DND-41 (cell line): Measurements from ENCODE around the gene ABAT.
A peak's percentile ranks its signal among the peaks of the same experiment; 100 is the strongest.

ENCODE experiments used
- ATAC-seq: fragments of 200-7000 bp; cut with Tn5 transposase; 3 replicates; pipeline ENCODE4 v1.9.1; 2021; ENCODE audit warnings: low read depth; ENCODE audit not compliant: insufficient read depth
- DNase-seq: peaks from one replicate; pipeline ENCODE4 v3.0.0-alpha.2; 2020
- H2AFZ ChIP-seq: 2 replicates; pipeline ENCODE4 v1.6.0; 2012; ENCODE audit warnings: low read depth, low read length
- H3K27ac ChIP-seq: 2 replicates; pipeline ENCODE4 v1.5.1; 2012; ENCODE audit warnings: low read length, inconsistent platforms
- H3K27me3 ChIP-seq: fragments of 200-600 bp; sonication (generic); 2 replicates; pipeline ENCODE4 v1.6.0; 2012; ENCODE audit warnings: low read length, mild to moderate bottlenecking, inconsistent platforms; ENCODE audit not compliant: insufficient read depth, poor library complexity
- H3K36me3 ChIP-seq: 2 replicates; pipeline ENCODE4 v1.5.1; 2012; ENCODE audit warnings: low read length, inconsistent platforms; ENCODE audit not compliant: insufficient read depth
- H3K4me1 ChIP-seq: 2 replicates; pipeline ENCODE4 v1.5.1; 2012; ENCODE audit warnings: mild to moderate bottlenecking, low read length; ENCODE audit not compliant: insufficient read depth
- H3K4me2 ChIP-seq: 2 replicates; pipeline ENCODE4 v1.6.0; 2012; ENCODE audit warnings: mild to moderate bottlenecking, moderate library complexity, low read length, inconsistent platforms; ENCODE audit not compliant: insufficient read depth
- H3K4me3 ChIP-seq, 2 experiments: fragments of 200-600 bp in 1 of 2; shearing (Covaris generic) in 1 of 2; 2 replicates each; pipeline ENCODE4 v1.5.1; 2012 to 2016; ENCODE audit warnings: inconsistent platforms in 2 of 2, low read length in 2 of 2, mild to moderate bottlenecking in 2 of 2, low read depth in 1 of 2, moderate library complexity in 1 of 2
- H3K79me2 ChIP-seq: 2 replicates; pipeline ENCODE4 v1.6.0; 2012; ENCODE audit warnings: low read length, inconsistent platforms; ENCODE audit not compliant: insufficient read depth
- H3K9ac ChIP-seq: 2 replicates; pipeline ENCODE4 v1.6.0; 2012; ENCODE audit warnings: low read depth, mild to moderate bottlenecking, inconsistent platforms, low read length, moderate library complexity
- H3K9me3 ChIP-seq: 2 replicates; pipeline ENCODE4 v1.5.1; 2012; ENCODE audit warnings: low read length, moderate library complexity, mild to moderate bottlenecking, inconsistent platforms; ENCODE audit not compliant: insufficient read depth, severe bottlenecking
- H4K20me1 ChIP-seq: 2 replicates; pipeline ENCODE4 v1.6.0; 2012; ENCODE audit warnings: low read length; ENCODE audit not compliant: insufficient read depth
- EZH2 ChIP-seq: IDR thresholded peaks from 3 replicates; pipeline ENCODE4 v1.6.1; 2012; ENCODE audit warnings: borderline replicate concordance, low read depth, mild to moderate bottlenecking, moderate library complexity, low read length, inconsistent platforms; ENCODE audit not compliant: severe bottlenecking
- TF ChIP-seq, protein P1 (sequence below): IDR thresholded peaks from 2 replicates; pipeline ENCODE4 v1.5.1; 2012; ENCODE audit warnings: borderline replicate concordance, low read length, moderate library complexity, mild to moderate bottlenecking; ENCODE audit not compliant: poor library complexity, severe bottlenecking; ENCODE audit errors: extremely low read depth

ABAT gene

GRCh38 chr16:8796469-8797363 lies 122.3 kb downstream of the ABAT start:
- peak overlapping the region; percentile 68 for H2AFZ ChIP-seq
- peaks cover 27% of the 10 kb centered on the region for H3K36me3 ChIP-seq
- TF ChIP-seq, protein P1, sequence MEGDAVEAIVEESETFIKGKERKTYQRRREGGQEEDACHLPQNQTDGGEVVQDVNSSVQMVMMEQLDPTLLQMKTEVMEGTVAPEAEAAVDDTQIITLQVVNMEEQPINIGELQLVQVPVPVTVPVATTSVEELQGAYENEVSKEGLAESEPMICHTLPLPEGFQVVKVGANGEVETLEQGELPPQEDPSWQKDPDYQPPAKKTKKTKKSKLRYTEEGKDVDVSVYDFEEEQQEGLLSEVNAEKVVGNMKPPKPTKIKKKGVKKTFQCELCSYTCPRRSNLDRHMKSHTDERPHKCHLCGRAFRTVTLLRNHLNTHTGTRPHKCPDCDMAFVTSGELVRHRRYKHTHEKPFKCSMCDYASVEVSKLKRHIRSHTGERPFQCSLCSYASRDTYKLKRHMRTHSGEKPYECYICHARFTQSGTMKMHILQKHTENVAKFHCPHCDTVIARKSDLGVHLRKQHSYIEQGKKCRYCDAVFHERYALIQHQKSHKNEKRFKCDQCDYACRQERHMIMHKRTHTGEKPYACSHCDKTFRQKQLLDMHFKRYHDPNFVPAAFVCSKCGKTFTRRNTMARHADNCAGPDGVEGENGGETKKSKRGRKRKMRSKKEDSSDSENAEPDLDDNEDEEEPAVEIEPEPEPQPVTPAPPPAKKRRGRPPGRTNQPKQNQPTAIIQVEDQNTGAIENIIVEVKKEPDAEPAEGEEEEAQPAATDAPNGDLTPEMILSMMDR, result peak; percentile 24
- no peak for TF ChIP-seq EZH2
- H3K9ac ChIP-seq, result peak overlapping the region; percentile 81
- DNase-seq (peak; percentile 92), ATAC-seq (peak; percentile 69)
- no peaks in the 10 kb centered on the region for H3K27me3 ChIP-seq
- peaks cover 81% of the 10 kb centered on the region for H3K4me1 ChIP-seq
- peak overlapping the region; percentile 95 for H3K27ac ChIP-seq
- H3K9me3 ChIP-seq, result no peaks in the 10 kb centered on the region
- H3K4me3 ChIP-seq, result peak overlapping the region; percentile 83 to 90
- H4K20me1 ChIP-seq, result peaks cover 23% of the 10 kb centered on the region; the same call in 1 of the 2 replicates
- peaks cover 98% of the 10 kb centered on the region for H3K79me2 ChIP-seq
- H3K4me2 ChIP-seq, result peak overlapping the region; percentile 89

GRCh38 chr16:8797364-8798173 lies 123.2 kb downstream of the ABAT start, which contains the start of the genes PMM2 and TMEM186:
TSS of gene PMM2 (plus strand) at chr16:8797839. CDS start at chr16:8797883, 44 bp downstream.
TSS of gene TMEM186 (minus strand) at chr16:8797639. CDS start at chr16:8797614, 25 bp downstream.
- TF ChIP-seq, protein P1, result no peak
- no peak for TF ChIP-seq EZH2
- peak within 1 kb of the TSS; percentile 83 to 90 for H3K4me3 ChIP-seq

GRCh38 chr16:8798174-8798527 lies 123.7 kb downstream of the ABAT start:
- ATAC-seq (no peak), DNase-seq (no peak)
- Histone ChIP-seq H3K4me1 (peaks cover 67% of the 10 kb centered on the region), H3K9ac (peak overlapping the region; percentile 81), H3K9me3 (no peaks in the 10 kb centered on the region), H3K79me2 (peaks cover 98% of the 10 kb centered on the region), H4K20me1 (peaks cover 34% of the 10 kb centered on the region; the same call in 1 of the 2 replicates), H3K4me3 (peak overlapping the region; percentile 83 to 90), H3K27ac (peak overlapping the region; percentile 81), H3K36me3 (peaks cover 42% of the 10 kb centered on the region), H3K27me3 (no peaks in the 10 kb centered on the region), H2AFZ (peak overlapping the region; percentile 77), H3K4me2 (peak overlapping the region; percentile 89)
- TF ChIP-seq, protein P1, result no peak
- no peak for TF ChIP-seq EZH2

More at GRCh38 chr16:8797364-8798173, 123.2 kb downstream of the ABAT start, which contains the start of the genes PMM2 and TMEM186:
- Histone ChIP-seq H3K79me2 (peaks cover 98% of the 10 kb centered on the region), H3K4me2 (peak within 1 kb of the TSS; percentile 89), H3K9me3 (no peaks in the 10 kb centered on the region), H2AFZ (peak within 1 kb of the TSS; percentile 77), H3K9ac (peak within 1 kb of the TSS; percentile 81), H3K36me3 (peaks cover 36% of the 10 kb centered on the region), H4K20me1 (peaks cover 30% of the 10 kb centered on the region; the same call in 1 of the 2 replicates), H3K27me3 (no peaks in the 10 kb centered on the region), H3K4me1 (peaks cover 72% of the 10 kb centered on the region), H3K27ac (peak within 1 kb of the TSS; percentile 95)
- peak; percentile 98 for DNase-seq
- ATAC-seq, result peak; percentile 72
